Mucosa of descending colon (tissue), 3 donors: ENCODE measurements around the gene DNAJC8. TPM values are rescaled to one million over a fixed set of nuclear protein-coding genes. Genes with fewer than 3 reads are reported as not detected.

Experiments
- ATAC-seq: fragments of 200-7000 bp; cut with Tn5 transposase; one replicate; pipeline ENCODE4 v1.9.1; 2020; ENCODE audit warnings: mild to moderate bottlenecking, moderate library complexity
- DNase-seq, 3 donors: peaks; one replicate each; pipeline ENCODE4 v3.0.0-alpha.2; 2020
- H3K36me3 ChIP-seq: fragments of 200-600 bp; one replicate; pipeline ENCODE4 v1.8.0; 2021; ENCODE audit warnings: low read depth, mild to moderate bottlenecking
- H3K4me1 ChIP-seq: fragments of 200-600 bp; one replicate; pipeline ENCODE4 v1.8.0; 2021; ENCODE audit warnings: low read depth, mild to moderate bottlenecking
- H3K4me3 ChIP-seq: fragments of 200-600 bp; one replicate; pipeline ENCODE4 v1.8.0; 2021; ENCODE audit warnings: mild to moderate bottlenecking
- H3K9me3 ChIP-seq: fragments of 200-600 bp; one replicate; pipeline ENCODE4 v1.8.0; 2021; ENCODE audit warnings: mild to moderate bottlenecking
- CTCF ChIP-seq: fragments of 200-600 bp; IDR thresholded peaks from one replicate; pipeline ENCODE4 v1.8.0; 2022; ENCODE audit warnings: antibody characterized with exemption, mild to moderate bottlenecking
- intact Hi-C, 2 donors: fragments of 100-400 bp; cut with DNase I in 1 of 2; cut with micrococcal nuclease in 1 of 2; formaldehyde crosslinking; loops; one replicate each; pipeline versions ENCODE4 v1.11.0 to v1.11.1; 2022; cut with DNase I, micrococcal nuclease
- total RNA-seq, 3 donors: library from RNA; stranded (reverse); fragmentation: NEBNext Ultra II Directional in 2 of 3; extraction: Animal tissue kit (Norgen Biotek cat#: 25700) in 2 of 3; gene quantifications; one replicate each; pipeline versions ENCODE4 v1.2.1 to v1.2.4, GENCODE V29; 2021 to 2023
- donor health status: DM: no; HTN: no; CAD: no; lungs with moderate emphysema.
- donor health status: DM: no; HTN: no; CAD: no.
- donor health status: DM: no; HTN: yes; CAD: no.

The DNAJC8 gene
- total RNA-seq, 3 donors from 2014 or later: 41.6 to 76.7 (median 56.7) TPM

GRCh38 chr1:28209700-28210099 is 23.1 kb downstream of the DNAJC8 start:
- H3K36me3 ChIP-seq: no peaks in the 10 kb centered on the region

DNA sequence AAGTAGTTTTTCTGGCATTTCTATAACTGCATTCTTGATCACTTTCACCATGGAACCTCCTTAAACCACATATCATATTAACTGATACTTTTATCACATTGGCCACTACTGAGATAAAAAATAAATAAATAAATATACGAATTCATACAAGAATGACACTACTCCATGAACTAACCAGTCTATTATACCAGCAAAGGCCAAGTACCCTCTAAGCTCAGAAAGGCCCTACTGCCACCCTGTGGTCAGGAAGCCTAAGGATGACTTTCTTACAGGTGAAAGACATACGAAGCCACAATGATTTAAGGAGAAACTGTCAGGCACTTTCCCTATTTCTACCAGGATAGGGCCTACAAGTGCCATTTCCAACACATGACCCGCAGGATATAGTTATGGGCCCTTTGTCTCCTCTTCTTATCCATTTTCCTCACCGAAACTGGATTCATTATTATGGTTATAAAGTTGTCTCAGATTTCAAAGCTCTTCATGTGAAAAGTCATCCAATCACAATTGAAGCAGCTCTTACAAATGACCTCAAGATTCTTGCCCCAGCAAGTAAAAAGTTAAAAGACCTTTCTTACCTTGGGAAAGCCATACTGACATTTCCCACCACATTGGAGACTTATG is 23.9 kb downstream of the DNAJC8 start:
- ATAC-seq: peak; percentile 91
- Histone ChIP-seq H3K36me3 (peaks cover under 1% of the 10 kb centered on the region), H3K4me3 (no peak overlapping the region), H3K9me3 (no peaks in the 10 kb centered on the region), H3K4me1 (no peaks in the 10 kb centered on the region)
- peak; percentile 53 for TF ChIP-seq CTCF
- peak in 2 of 3 donors; percentile 53 to 85 for DNase-seq
- intact Hi-C loops: loop anchor here in 1 of 2 donors (2.0 kb wide), 1 partner anchor 118 kb away; no protein-coding TSS in a partner anchor

More at GRCh38 chr1:28209700-28210099, 23.1 kb downstream of the DNAJC8 start:
- ATAC-seq (no peak), DNase-seq (no peak)
- H3K9me3 ChIP-seq: no peaks in the 10 kb centered on the region
- no peak overlapping the region for H3K4me3 ChIP-seq
- no peaks in the 10 kb centered on the region for H3K4me1 ChIP-seq
- intact Hi-C loops: loop anchor here in 1 of 2 donors (2.0 kb wide), 1 partner anchor 119 kb away; no protein-coding TSS in a partner anchor
- no peak for TF ChIP-seq CTCF

- ATAC-seq (no peak), DNase-seq (no peak)
- Histone ChIP-seq H3K36me3 (peaks cover 12% of the 10 kb centered on the region), H3K4me3 (no peak overlapping the region), H3K4me1 (no peaks in the 10 kb centered on the region), H3K9me3 (no peaks in the 10 kb centered on the region)
- intact Hi-C loops: no loop called here
- TF ChIP-seq CTCF: no peak
These were observed 27.6 kb downstream of the DNAJC8 start for GRCh38 chr1:28205243-28205642.

DNA sequence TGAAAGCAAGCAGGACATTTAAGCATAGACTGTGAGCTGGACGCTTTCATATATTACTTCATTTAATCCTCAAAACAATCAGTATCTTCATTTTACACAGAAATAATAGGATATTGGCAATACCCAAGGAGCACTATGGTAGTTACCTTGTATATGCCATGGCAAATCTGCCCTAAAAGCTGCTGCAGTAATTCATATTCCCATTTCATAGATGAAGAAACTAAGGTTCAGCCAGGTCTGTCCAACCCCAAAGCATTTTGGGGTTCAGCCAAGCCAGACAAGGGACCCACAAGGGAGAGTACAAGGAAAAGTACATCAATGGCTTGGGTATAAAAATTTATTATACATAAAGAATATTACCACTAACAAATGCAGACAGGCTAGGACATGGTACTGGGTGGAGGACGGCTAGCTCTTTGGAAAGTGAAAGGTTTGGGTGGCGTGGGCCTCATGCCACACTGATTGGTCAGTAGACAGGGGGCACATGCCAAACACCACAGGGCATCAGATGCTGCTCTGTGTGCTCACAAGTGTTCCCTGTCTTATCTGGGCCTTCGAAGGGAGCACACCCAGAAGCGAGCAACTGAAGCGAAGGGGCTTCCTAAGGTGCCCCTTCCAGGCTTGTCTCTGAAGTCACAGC is 32.5 kb downstream of the DNAJC8 start:
- H3K9me3 ChIP-seq: no peaks in the 10 kb centered on the region
- H3K4me1 ChIP-seq: peaks cover 9% of the 10 kb centered on the region
- intact Hi-C loops: no loop called here
- no peak for TF ChIP-seq CTCF
- no peak for DNase-seq
- H3K36me3 ChIP-seq: peaks cover 12% of the 10 kb centered on the region
- H3K4me3 ChIP-seq: no peak overlapping the region
- ATAC-seq: no peak

DNA sequence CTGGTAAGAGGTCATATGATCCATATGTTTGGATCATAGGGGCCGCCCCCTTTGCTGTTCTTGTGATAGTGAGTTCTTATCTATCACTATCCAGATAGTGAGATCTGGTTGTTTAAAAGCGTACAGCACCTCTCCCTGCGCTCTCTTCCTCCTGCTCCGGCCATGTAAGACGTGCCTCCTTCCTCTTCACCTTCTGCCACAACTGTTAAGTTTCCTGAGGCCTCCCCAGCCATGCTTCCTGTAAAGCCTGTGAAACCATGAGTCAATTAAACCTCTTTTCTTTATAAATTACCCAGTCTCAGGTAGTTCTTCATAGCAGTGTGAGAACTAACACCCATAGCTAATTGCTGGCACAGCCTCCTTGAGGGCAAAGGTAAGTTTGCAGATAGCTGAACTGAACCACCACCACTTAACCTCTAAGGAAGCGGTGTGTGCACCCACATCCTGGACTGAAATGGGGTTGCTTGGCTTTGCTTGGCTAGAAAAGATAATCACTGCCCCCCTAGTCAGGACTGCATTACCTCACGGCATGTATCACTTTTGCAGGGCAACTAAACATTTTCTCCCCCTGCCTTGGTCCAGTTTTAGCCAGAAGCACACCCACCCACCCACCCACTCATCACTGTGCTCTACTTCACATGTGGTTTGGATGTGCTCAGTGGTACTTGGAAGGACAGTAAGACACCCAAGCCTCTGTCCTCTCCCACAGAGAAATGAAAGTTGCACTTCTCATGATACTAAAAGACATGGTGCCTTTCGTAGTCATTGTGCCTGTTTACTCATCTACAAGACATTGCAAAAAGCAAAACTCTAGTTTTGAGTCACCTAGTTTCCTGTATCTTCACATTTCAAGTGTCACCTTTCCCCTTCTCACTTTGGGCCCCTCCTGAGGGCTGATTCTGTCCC is 33.2 kb downstream of the DNAJC8 start:
- DNase-seq (peak in 1 of 3 donors; percentile 57), ATAC-seq (peak; percentile 89)
- Histone ChIP-seq H3K4me1 (peaks cover 9% of the 10 kb centered on the region), H3K9me3 (no peaks in the 10 kb centered on the region), H3K36me3 (peaks cover 12% of the 10 kb centered on the region), H3K4me3 (no peak overlapping the region)
- no peak for TF ChIP-seq CTCF
- intact Hi-C loops: no loop called here
